Measurements from ENCODE around the gene KRT24.

KRT24 gene

DNA sequence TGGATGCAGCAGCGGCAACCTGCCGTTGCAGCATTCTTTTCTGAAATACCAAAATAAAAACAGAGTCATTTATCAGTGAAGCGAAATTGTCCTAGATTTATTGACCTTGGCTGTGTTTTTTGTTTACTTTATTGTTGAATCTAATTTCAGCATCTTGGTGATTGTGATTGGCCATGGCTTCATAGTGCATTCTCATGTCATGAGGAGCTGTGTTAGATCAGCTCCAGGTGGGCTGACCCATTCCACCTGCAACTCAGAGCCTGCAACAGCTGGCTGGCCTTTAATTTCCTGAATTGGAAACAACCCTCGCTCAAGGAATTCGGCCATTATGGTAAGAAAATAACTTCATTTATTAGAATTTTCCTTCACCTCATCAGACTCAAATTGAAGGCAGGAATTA, 16.4 kb downstream of the KRT24 start:
- no peak for DNase-seq

DNA sequence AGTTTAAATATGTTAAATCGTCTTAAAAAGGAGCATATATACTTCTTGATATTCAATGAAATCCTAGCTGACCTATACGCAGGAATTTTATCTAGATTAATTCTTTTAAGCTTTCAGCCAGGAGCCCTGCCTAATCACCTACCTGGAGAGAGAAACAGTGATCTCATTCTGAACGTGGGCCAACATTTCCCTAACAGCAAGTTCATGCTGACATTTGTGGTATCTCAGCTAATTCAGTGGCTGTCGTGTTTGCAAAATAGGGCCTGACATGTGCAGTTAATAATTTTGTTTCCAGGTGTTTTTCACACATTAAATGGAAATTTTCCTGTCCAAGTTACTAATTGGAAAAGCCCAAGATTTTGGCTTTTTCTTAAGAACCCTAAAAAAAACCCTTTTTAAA, 17.4 kb downstream of the KRT24 start:
- no peak for DNase-seq

DNA sequence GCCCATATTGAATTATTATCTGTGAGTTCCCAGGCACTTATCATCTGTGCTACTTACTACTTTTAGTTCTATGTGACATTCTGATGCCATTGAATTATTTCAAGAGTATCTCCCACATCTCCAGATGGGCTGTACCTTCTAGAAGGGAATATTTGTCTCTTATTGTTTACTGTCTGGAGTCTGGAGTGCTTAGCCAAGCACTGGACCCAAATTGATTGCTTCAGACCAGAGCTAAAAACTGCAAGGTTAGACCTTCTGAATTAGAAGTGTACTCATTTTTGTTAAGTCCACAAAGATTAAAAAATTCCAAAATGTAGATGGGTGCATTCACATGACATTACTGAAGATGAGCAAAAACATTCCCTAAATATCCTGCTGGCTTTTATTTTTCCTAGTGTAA, 22.6 kb downstream of the KRT24 start:
- DNase-seq: no peak

DNA sequence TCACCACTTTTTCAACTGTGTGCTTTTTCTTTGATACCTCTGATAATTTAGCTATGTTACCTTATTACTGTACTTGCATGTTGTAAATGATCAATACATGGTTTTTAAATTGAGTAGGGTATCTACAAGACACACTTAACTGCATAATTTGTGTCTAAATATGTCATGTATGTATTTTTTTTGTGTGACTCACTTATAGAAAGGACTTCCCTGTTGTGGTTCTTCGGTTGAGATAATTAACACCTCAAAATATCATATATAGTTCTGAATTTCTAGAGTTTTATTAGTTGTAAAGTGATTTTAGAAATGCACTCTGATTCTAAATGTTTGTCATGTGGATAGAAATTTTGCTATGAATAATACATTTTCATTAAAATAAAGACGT, 24.0 kb downstream of the KRT24 start:
- DNase-seq: no peak

DNA sequence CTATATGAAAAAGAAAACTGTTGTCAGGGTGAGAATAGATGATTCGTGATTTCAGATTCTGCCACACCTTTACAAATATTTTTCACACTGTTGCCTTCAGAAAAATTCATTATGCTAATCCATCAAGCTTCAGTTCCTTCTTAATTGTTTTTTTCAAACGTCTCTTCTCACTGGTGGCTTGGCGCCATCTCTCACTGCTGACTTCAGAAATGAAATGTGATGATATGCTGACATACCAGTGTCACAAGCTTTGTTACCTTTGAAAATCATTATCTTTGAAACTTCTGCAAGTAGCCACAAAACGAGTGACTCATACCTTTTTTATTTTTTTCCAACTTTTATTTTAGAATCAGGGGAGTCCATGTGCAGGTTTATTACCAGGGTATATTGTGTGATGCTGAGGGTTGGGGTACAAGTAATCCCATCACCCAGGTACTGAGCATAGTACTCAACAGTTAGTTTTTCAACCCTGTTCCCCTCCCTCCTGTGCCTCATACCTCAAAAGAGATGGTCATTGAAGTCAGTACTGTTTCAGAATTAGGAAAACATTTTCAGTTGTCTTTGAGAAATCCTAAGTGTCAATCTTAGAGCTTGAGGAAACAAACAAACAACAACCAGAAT, 24.5 kb downstream of the KRT24 start:
- no peak for DNase-seq

DNA sequence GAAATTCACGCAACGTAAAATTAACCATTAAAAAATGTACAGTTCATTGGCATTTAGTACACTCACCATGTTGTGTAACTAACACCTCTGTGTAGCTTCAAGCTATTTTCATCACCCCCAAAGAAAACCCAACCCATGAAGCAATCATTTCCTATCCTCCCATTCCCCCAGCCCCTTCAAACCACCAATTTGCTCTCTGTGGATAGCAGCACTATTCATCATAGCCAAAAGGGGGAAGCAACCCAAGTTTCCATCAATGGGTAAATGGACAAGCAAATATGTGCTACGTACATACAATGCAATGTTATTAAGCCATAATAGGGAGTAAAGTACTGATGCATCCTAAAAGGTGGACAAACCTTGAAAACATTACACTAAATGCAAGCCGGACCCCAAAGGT, 27.6 kb downstream of the KRT24 start:
- no peak for DNase-seq

DNA sequence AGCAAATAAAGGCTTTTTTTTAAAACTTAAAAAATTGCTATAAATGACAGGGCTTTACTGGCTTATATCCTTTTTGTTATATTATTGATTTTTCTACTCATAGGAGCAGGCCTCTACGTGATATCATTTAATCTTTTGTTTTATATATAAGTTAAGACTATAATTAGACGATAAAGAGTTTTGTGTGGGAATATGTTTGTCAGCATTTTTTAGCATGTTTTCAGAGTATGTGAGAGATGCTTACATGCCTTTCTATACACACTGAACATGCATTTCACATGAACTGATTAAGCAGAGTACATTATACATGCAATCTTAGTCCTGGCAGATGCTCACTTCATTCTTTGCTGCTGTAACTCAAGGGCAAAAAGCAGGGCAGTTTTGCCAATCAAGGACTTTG, 30.9 kb downstream of the KRT24 start:
- no peak for DNase-seq

DNA sequence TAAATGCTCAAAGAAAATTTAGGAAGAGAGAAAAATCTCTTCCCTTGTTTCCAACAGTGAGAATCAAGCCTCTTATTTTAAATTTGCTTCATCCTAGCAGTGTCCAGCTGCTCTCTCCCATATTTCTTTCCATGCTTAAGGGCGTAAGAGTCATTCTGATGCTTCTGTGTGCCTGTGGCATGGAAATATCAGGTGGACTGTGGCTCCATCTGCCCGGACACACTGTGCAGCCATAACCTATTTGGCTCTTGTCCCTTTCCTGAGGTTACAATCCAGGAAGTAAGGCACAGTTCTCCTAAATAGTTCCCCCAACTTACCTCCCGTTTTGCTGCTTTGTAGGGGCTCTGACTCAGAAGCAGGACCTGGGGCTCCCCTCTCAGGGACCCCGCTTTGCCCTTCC, 32.3 kb downstream of the KRT24 start:
- no peak for DNase-seq

DNA sequence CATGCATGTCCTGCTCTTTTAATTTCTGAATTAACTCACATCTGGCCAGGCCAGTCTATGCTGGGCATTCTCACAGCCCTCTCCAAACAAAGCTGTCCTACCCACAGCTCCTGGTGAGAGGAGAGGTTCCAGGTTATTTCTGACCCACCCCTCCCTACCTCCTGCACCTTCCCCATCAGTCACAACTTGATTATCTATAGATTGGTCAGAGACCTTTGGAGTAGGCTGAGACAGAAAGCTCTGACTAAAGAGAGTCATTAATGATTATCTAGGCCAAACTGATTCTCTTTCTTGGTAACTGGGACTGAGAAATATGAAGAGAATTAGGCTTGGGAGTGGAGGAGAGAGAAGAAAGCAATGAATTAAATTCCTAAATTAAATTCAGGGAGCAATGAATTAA, 37.2 kb downstream of the KRT24 start:
- no peak for DNase-seq

DNA sequence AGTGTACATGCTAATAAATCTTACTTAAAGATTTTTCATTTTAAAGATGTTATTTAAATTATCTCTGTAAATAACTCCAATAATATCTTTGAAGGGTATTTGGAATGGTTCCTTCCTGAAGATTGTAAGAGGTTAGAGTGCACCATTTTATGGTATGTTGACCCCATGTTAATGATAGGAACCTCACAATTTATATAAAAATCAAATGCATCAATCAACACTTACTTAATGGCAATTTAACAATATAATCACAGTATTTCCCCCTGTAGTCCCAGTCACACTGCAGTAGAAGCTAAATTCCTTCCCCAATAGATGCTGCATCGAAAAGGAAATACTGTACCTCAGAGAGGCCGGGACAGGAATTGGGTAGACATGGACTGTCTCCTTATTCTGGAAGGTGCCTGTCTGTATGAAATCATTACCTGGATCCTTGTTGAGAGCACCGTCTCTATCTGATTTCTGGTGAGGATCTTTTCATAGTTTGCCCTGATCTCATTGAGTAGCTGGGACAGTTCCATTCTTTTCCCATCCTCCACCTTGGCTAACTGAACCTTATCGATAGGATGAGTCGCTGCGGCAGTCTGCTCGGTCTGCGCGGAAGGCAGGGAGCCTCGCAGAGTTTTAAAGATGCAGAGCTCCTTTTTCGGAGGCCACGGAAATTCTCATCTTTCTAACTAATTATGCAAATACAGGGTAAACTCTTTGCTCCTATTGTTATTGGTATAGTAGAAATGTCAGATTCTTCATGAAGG, 38.8 kb downstream of the KRT24 start, which contains the start of gene KRT222:
Gene KRT222 (minus strand): TSS at position 596 of the 752 bp plus-strand sequence. CDS start 78 bp downstream, at position 518.
- no peak for DNase-seq

DNA sequence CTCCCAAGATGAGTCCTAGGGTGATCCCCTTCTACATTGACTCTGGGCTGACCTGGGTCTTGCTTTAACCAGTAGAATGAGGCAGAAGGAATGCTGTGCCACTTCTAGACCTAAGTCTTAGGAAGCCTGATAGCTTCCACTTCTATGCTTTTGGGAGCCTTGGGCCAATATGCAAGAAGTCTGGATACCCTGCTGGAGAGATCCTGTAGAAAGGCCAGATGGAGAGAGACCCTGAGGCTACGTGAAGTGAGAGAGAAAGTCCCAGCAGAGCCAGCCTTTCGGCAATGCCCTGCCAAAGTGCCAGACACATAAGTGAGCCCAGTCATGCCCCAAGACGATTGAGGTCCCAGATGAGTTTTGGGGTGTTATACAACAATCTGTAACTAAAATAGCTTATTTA, 40.3 kb downstream of the KRT24 start:
- DNase-seq: no peak

DNA sequence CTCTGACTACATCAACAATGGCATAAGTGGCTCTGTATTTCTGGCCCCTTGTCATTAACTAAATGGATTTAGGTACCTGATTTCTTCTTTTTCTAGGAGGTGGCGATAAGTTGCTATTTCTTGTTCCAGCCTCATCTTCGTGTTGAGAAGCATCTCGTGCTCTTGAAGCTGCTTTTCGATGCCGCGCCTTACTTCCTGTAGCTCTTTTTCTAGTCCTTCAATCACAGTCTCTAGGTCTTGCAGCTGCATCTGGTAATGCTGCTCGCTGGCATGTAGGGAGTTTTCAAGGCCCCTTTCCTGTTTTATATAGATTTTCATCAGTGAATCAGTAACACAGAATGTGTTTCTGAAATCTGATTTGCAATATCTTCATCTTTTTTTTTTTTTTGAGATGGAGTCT, 43.6 kb downstream of the KRT24 start:
- no peak for DNase-seq

DNA sequence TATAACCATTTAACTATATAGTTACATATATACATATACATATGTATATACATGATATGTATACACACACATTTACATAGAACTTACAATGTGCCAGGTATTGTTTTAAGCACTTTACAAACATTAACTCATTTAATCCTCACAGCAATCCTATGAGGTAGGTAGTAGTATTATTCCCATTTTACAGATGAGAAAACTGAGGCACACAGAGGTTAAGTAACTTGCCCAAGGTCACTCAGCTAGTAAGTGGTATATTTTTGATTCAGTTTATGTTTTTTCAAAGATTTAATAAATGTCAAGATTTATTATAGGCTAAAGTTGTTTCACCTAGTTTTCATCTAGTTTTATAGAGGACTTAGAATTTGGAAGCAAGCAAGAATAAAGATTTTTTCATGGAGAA, 45.2 kb downstream of the KRT24 start:
- DNase-seq: no peak

DNA sequence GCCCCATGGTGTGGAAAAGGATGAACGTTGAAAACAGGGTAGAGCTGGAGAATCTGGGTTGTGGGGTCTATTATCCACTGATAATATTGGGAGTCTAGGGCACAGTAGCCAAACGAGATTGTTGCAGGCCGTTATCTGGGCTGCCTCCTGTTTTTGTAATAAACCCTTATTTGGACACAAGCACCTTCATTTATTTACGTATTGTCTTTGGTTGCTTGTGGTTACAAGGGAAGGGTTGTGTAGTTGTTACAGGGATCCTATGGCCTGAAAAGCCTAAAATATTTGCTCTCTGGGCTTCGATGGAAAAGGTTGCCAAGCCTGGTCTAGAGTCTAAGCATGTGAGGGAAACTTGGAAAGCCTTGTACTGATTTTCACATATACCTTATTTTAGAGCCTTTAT, 51.6 kb downstream of the KRT24 start:
- DNase-seq: no peak

DNA sequence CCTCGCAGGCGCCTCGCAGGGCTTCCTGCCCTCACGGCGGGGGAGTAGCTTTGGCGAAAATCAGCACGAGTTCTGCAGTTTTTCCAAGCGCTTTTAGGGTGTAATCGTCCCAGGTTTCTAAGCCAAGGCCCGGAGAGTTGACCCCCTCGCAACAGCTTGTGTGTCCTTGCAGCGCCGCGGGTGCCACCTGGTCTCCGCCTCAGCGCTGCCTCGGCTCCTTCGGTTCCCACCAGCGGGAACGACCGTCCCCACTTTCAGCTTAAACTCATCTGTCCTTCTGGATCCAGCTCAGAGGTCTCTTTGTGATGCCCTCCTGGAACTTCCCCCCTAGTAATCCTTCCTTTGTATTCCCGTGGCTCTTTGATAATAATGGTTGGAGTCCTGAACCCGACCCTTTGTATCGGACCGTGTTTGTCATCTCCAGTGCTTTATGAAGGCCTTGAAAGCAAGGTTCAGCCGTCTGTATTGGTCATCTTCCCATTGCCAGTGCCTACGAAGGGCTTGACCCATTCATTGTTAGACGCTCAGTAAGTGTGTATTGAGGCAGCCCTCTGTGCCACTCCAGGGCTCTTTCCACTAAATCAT, 55.1 kb downstream of the KRT24 start:
- DNase-seq: no peak
